Measurements from ENCODE around the gene SLX9.

DNA sequence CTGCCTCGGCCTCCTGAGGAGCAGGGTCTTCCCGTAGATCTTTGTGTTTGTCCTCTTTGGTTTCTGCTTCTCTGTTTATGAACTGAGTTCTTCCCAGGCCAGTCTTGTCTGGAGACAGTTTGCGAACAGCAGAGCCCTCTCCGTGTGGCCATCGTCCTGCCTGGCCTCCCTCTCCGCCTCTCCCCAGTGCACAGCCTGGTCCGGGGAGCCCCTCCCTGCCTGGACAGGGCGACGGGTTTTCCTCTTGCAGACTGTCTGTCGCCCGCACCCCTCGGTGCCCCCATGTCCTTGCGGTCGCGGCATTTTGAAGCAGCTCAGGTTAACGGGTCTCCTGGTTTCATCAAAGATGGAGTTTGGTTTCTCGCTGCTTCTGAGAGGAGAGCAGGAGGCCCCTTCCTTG lies 34.8 kb downstream of the SLX9 start:
- TF ChIP-seq, protein P1, sequence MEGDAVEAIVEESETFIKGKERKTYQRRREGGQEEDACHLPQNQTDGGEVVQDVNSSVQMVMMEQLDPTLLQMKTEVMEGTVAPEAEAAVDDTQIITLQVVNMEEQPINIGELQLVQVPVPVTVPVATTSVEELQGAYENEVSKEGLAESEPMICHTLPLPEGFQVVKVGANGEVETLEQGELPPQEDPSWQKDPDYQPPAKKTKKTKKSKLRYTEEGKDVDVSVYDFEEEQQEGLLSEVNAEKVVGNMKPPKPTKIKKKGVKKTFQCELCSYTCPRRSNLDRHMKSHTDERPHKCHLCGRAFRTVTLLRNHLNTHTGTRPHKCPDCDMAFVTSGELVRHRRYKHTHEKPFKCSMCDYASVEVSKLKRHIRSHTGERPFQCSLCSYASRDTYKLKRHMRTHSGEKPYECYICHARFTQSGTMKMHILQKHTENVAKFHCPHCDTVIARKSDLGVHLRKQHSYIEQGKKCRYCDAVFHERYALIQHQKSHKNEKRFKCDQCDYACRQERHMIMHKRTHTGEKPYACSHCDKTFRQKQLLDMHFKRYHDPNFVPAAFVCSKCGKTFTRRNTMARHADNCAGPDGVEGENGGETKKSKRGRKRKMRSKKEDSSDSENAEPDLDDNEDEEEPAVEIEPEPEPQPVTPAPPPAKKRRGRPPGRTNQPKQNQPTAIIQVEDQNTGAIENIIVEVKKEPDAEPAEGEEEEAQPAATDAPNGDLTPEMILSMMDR (conservative IDR thresholded peaks at IDR 0.05): no peak
- no peak for TF ChIP-seq ZFX (IDR thresholded peaks at IDR 0.05)

Data from C4-2B (cell line).